Endodermal cell (in vitro differentiated cells): Measurements from ENCODE around the gene DOCK8. TPM values are rescaled to one million over a fixed set of nuclear protein-coding genes. Genes with fewer than 3 reads are reported as not detected.

Experiments
- DNase-seq: peaks from one replicate; pipeline ENCODE4 v3.0.0-alpha.2; 2017
- H3K27ac ChIP-seq: 2 replicates; pipeline ENCODE4 v1.5.1; 2013; ENCODE audit warnings: mild to moderate bottlenecking, low read depth, low read length, moderate library complexity
- H3K27me3 ChIP-seq: 2 replicates; pipeline ENCODE4 v1.6.1; 2013; ENCODE audit warnings: mild to moderate bottlenecking, low read length, moderate library complexity; ENCODE audit not compliant: insufficient read depth, control insufficient read depth, poor library complexity, severe bottlenecking
- H3K36me3 ChIP-seq: 2 replicates; pipeline ENCODE4 v1.7.0; 2013; ENCODE audit warnings: mild to moderate bottlenecking, low read length, moderate library complexity; ENCODE audit not compliant: control insufficient read depth, insufficient read depth
- H3K4me1 ChIP-seq: one replicate; pipeline ENCODE4 v1.7.0; 2013; ENCODE audit warnings: low read length; ENCODE audit not compliant: control insufficient read depth, insufficient read depth
- H3K4me3 ChIP-seq: 2 replicates; pipeline ENCODE4 v1.5.1; 2013; ENCODE audit warnings: mild to moderate bottlenecking, low read length, moderate library complexity
- H3K9ac ChIP-seq: 2 replicates; pipeline ENCODE4 v1.6.1; 2013; ENCODE audit warnings: mild to moderate bottlenecking, low read length, moderate library complexity; ENCODE audit not compliant: poor library complexity, severe bottlenecking; ENCODE audit errors: extremely low read depth
- H3K9me3 ChIP-seq: 2 replicates; pipeline ENCODE4 v1.6.1; 2013; ENCODE audit warnings: mild to moderate bottlenecking, low read length, moderate library complexity; ENCODE audit not compliant: control insufficient read depth
- H3K27ac Mint-ChIP-seq: 2 replicates; pipeline ENCODE4 v1.8.0; 2020; ENCODE audit warnings: mixed read lengths
- H3K27me3 Mint-ChIP-seq: 2 replicates; pipeline ENCODE4 v1.8.0; 2021; ENCODE audit warnings: mild to moderate bottlenecking, mixed read lengths; ENCODE audit not compliant: insufficient read depth
- H3K36me3 Mint-ChIP-seq: 2 replicates; pipeline ENCODE4 v1.8.0; 2020; ENCODE audit warnings: low read depth, mixed read lengths
- H3K4me1 Mint-ChIP-seq: 2 replicates; pipeline ENCODE4 v1.8.0; 2020; ENCODE audit warnings: mixed read lengths
- H3K4me3 Mint-ChIP-seq: 2 replicates; pipeline ENCODE4 v1.8.0; 2020; ENCODE audit warnings: mild to moderate bottlenecking, moderate library complexity, mixed read lengths
- H3K9me3 Mint-ChIP-seq: 2 replicates; pipeline ENCODE4 v1.8.0; 2020; ENCODE audit warnings: mild to moderate bottlenecking, mixed read lengths
- WGBS, 2 experiments: methylation state at CpG; one replicate each; pipeline versions ENCODE4 v1.1.5 to v1.1.7; 2013; ENCODE audit warnings: missing lambda C conversion rate in 2 of 2, mixed read lengths in 1 of 2; ENCODE audit not compliant: insufficient coverage in 1 of 2, insufficient read length in 1 of 2; 5-methylcytosine and 5-hydroxymethylcytosine counted together
- total RNA-seq, 2 donors: library from RNA; stranded (reverse); fragmentation: NEBNext Ultra II Directional in 1 of 2; extraction: Animal tissue kit (Norgen Biotek cat#: 25700) in 1 of 2; gene quantifications; 2 replicates in 1 of 2; 3 replicates in 1 of 2; pipeline ENCODE4 v1.2.1, GENCODE V29; 2021
- TF ChIP-seq, protein P1 (sequence below): fragments of 200-600 bp; sonication (generic); conservative IDR thresholded peaks from 2 replicates; pipeline ENCODE4 v1.5.0; 2021; ENCODE audit warnings: antibody characterized with exemption, mild to moderate bottlenecking

DOCK8 gene
- total RNA-seq, 2 donors from 2014 or later = 26.9 to 28.1 TPM

DNA sequence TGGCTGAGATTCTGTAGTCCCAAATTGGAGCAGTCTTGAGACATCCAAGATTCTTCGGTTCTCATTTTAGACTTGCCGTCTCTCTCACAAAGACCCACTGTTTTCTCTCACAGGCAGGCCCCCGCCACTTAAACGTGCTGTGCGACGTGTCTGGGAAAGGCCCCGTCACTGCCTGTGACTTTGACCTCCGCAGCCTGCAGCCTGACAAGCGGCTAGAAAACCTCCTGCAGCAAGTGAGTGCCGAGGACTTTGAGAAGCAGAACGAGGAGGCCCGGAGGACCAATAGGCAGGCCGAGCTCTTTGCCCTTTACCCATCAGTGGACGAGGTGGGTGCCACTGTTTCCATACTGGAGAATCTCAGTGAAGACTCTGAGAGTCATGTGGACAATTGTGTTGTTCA, 97.2 kb downstream of the DOCK8 start:
- 82 to 89% methylated on average over 9 to 14 of the region's 14 CpGs for WGBS, 2 experiments

GRCh38 chr9:312596-313320, 98.1 kb downstream of the DOCK8 start:
- Mint-ChIP-seq H3K4me1 (peaks cover 39% of the 10 kb centered on the region), H3K9me3 (no peaks in the 10 kb centered on the region), H3K36me3 (peaks cover 15% of the 10 kb centered on the region), H3K4me3 (no peak overlapping the region), H3K27ac (peak overlapping the region; percentile 87), H3K27me3 (no peaks in the 10 kb centered on the region)
- Histone ChIP-seq H3K36me3 (peaks cover 20% of the 10 kb centered on the region), H3K4me3 (no peak overlapping the region), H3K27ac (no peak overlapping the region), H3K27me3 (no peaks in the 10 kb centered on the region), H3K9me3 (no peaks in the 10 kb centered on the region), H3K9ac (no peak overlapping the region), H3K4me1 (peaks cover 4% of the 10 kb centered on the region)
- TF ChIP-seq, protein P1, sequence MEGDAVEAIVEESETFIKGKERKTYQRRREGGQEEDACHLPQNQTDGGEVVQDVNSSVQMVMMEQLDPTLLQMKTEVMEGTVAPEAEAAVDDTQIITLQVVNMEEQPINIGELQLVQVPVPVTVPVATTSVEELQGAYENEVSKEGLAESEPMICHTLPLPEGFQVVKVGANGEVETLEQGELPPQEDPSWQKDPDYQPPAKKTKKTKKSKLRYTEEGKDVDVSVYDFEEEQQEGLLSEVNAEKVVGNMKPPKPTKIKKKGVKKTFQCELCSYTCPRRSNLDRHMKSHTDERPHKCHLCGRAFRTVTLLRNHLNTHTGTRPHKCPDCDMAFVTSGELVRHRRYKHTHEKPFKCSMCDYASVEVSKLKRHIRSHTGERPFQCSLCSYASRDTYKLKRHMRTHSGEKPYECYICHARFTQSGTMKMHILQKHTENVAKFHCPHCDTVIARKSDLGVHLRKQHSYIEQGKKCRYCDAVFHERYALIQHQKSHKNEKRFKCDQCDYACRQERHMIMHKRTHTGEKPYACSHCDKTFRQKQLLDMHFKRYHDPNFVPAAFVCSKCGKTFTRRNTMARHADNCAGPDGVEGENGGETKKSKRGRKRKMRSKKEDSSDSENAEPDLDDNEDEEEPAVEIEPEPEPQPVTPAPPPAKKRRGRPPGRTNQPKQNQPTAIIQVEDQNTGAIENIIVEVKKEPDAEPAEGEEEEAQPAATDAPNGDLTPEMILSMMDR = no peak
- no peak for DNase-seq
- 37 to 67% methylated on average over 7 of the region's 7 CpGs for WGBS, 2 experiments

More for the DNA sequence above, 97.2 kb downstream of the DOCK8 start:
- Histone ChIP-seq H3K9ac (no peak overlapping the region), H3K36me3 (peaks cover 10% of the 10 kb centered on the region), H3K4me1 (peaks cover 4% of the 10 kb centered on the region), H3K9me3 (no peaks in the 10 kb centered on the region), H3K27ac (peak overlapping the region; percentile 32), H3K4me3 (no peak overlapping the region), H3K27me3 (no peaks in the 10 kb centered on the region)
- TF ChIP-seq, protein P1 = no peak
- DNase-seq = peak; percentile 51
- Mint-ChIP-seq H3K4me1 (peaks cover 37% of the 10 kb centered on the region), H3K4me3 (no peak overlapping the region), H3K36me3 (peaks cover 11% of the 10 kb centered on the region), H3K9me3 (no peaks in the 10 kb centered on the region), H3K27me3 (no peaks in the 10 kb centered on the region), H3K27ac (peak overlapping the region; percentile 64)

GRCh38 chr9:316382-316965, 101.8 kb downstream of the DOCK8 start:
- Mint-ChIP-seq H3K27ac (no peak overlapping the region), H3K36me3 (peaks cover 22% of the 10 kb centered on the region), H3K4me3 (no peak overlapping the region), H3K4me1 (peaks cover 38% of the 10 kb centered on the region), H3K27me3 (no peaks in the 10 kb centered on the region), H3K9me3 (no peaks in the 10 kb centered on the region)
- DNase-seq = no peak
- Histone ChIP-seq H3K27me3 (no peaks in the 10 kb centered on the region), H3K27ac (no peak overlapping the region), H3K36me3 (peaks cover 26% of the 10 kb centered on the region), H3K4me3 (no peak overlapping the region), H3K9ac (no peak overlapping the region), H3K4me1 (peaks cover 4% of the 10 kb centered on the region), H3K9me3 (no peaks in the 10 kb centered on the region)
- WGBS, 2 experiments = 90 to 100% methylated on average over 1 to 2 of the region's 2 CpGs
- TF ChIP-seq, protein P1 = peak; percentile 35
